Stimulated activated CD8-positive, alpha-beta memory T cell treated with anti-CD3 and anti-CD28 coated beads, Interleukin-15, amount 100 ng/mL, for 24 hours (primary cell): ENCODE data around the gene PDCD7.
"Not testable (repeated sequence)": the region's sequence is repeated elsewhere in the genome, so short reads cannot be mapped to it uniquely, and the experiment has no call there.

Experiments
- DNase-seq: peaks from one replicate; pipeline ENCODE4 v3.0.0-alpha.2; 2020; ENCODE audit warnings: low read depth

Gene PDCD7

DNA sequence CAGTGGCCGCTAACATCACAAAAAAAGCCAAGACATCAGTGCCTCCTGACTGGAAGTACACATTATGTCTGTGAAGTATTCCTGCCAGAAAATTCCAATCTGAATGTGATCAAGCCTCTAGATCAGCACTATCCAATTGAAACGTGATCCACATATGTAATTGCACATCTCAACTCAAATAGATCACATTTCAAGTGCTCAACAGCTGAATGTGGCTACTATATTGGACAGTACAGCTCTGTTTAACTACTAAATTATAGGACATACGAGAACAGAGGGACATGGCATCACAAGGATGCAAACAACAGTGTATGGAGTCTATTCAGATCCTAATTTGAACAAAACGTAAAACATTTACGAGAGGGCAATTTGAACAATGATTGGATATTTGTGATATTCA lies 18.1 kb downstream of the PDCD7 start:
- DNase-seq: no peak

DNA sequence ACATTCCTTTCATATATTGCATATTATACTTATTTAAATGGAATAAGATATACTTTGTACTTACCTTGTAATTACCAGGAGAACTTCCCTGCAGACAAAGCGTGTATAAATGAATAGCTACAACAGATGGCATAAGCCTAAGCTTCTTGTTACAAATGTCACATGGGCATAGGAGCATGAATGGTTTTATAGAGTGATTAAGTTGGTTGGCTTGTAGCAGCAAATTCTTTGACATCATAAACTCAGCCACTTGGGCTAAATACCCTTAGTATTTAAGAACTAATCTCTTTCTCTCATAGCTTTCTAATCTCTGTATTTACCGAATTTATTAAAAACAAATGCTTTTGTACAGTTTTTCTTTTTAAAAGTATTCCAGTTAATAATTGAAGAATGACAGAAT lies 18.5 kb downstream of the PDCD7 start, which contains the start of gene UBAP1L:
UBAP1L (minus strand) TSS at position 115 of the 400 bp plus-strand sequence. CDS start 8,985 bp downstream, outside the sequence.
- no peak for DNase-seq

DNA sequence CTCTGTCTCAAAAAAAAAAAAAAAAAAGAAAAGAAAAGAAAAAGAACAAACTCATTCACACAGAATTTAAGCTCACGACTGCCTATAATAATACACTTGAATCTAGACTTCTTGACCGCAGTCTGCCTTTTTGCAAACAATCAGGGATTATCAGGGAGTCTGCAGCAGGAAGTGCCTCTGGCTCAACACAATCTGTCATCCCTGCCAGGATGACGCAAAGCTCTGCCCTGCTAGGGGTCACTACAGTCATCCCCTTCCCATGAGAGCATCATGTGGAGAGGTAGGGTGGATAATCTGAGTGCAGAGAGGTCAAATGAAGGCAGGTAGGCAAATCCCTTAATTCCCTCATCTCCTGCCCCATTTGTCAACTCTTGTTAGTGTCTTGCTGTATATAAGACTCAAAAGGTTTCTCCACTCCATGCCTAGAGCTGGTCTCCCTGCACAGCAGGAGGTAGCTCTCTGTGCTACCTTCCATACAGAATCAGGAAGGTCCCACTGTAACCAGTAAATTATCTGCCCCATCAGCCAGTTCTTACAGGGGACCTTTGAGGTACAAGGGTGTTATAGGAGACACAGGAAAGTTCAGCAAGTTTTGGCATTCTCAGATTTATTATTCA lies 22.8 kb downstream of the PDCD7 start:
- no peak for DNase-seq

DNA sequence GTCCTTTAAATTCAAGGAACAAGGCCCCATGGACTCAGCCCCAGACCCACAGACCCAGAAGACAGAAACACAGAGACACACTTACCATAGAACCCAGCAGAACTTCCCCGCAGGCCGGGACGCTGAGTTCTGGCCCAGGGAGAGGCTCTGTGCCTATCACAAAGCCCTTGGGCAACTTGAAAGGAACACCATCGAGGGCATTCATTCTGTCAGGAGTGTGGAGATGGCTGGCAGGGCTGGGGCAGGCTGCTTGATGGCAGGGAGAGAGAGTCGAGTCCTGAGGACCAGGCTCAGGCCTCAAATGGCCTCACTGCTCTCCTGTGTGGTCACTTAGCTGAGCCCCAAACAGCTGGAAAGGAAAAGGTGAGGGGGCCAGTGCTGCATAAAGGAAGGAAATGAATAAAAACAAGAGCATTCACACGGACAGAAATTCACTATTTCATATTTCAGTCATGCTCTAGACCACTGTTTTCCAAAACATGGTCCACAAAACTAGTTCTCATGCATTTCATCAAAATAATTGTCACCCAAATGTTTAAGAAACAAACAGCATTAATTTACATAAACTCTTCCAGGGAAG lies 27.5 kb downstream of the PDCD7 start:
- no peak for DNase-seq

DNA sequence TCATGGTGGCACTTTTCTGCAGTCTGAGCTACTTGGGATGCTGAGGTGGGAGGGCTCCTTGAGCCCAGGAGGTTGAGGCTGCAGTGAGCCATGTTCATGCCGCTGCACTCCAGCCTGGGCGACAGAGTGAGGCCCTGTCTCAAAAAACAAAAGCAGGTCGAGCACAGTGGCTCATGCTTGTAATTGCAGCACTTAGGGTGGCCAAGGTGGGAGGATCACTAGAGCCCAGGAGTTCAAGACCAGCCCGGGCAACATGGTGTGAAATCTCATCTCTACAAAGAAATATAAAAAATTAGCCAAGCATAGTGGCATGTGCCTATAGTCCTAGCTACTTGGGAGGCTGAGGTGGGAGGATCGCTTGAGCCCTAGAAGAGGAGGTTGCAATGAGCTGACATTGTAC lies 28.6 kb downstream of the PDCD7 start:
- DNase-seq: no peak

DNA sequence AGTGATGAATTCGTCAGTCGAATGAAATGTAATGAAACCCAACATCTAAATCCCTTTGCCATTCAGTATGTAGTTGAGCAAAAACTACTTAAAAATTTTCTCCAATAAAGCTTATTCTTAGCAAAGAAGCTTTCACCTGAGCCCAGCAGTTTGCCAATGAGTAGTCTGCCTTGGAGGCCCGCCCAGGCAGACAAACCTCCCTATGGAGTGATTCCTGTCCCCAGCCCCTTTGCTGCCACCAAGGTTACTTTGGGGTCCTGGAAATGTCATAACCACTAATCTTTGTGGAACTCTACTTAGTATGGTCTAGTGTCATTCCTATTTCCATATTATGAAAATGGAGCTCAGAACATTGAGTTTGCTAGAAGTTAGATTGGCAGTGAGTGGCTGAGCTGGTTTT lies 30.7 kb downstream of the PDCD7 start:
- no peak for DNase-seq

DNA sequence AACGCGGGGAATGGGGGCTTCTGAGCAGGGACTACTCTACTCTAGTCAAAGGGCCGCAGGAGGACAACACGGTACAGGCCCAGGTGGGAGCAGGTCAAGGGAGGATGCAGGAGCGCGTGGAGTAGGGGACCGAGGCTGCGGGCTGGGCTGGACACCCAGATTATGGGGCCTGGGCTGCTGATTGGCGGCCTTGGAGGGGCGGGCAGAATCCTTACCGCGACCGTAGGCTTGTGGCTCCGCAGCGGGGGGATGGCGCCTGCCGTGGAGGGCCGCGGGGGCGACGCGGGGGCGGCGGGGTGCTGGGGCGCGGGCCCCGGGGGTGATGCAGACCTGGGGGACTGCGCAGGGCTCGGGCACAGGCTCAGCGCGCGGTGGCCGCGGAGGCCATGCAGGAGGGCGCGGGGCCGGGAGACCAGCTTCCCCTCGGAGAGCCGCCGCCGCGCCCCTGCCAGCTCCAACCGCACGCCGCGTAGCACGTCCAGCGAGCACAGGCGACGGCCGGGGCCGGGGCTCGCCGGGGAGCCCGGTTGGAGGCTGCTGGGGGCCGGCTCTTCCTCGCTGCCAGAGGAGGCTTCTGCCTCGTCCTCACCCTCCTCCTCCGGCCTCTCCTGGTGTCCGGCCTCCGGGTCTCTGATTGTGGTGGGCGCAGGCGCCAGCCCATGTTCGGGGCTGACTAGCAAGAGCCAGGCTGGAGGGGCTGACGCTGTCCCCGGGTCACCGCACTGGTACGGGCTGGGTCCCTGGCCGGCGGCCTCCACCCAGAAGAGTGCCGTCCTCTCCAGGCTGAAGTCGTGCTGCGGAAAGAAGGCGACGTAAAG lies 31.5 kb downstream of the PDCD7 start:
- no peak for DNase-seq

DNA sequence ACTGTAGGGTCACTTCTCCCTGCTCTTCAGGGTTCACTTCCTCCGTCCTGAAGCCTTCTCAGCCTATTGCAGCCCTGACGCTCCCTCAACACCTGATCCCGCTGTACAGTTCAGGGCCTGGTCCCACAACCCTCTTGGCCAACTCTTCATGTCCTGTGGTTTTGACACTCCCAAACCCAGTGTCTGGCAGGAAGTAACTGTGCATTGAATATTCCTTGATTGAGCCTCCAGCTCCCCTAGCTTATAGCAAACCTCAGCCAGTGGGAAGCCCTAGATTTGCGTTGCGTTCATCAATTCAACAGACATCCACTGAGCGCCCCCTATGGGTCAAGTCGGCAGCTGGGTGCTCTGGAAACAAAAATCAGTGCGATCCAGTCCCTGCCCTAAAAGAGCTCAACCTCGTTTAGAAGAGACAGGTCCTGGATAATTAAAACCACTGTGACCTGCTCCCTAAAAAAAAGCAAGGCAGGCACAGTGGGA lies 32.2 kb downstream of the PDCD7 start:
- DNase-seq: peak; percentile 20

DNA sequence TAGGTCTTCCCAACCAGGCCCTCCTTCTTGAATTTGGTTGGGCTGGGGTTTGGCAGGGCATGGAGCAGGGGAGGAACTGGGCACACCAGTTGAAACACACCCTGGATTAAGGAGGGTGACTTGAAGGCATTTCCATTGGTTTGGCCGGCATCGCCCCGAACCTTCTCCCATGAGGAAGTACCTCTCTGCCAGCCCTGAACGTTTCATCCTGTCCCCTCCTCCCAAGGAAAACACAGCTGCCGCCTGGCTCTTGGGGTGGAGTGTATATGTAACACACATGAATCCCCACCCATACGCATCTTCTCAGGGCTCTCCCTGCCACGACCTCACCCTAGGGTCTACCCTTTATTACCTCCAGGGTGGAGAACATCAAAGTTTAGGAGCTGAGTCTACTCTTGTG lies 33.2 kb downstream of the PDCD7 start:
- no peak for DNase-seq

DNA sequence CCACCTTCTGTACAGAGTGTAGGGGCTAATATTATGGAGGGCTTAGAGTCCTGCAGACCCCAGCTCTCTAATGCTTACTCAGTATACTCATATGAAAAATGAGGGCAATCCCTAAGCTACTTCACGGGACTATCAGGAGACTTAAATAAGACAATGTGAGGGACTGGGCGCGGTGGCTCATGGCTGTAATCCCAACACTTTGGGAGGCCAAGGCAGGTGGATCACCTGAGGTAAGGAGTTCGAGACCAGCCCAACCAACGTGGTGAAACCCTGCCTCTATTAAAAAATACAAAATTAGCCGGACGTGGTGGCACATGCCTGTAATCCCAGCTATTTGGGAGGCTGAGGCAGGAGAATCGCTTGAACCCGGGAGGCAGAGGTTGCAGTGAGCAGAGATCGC lies 33.8 kb downstream of the PDCD7 start:
- DNase-seq: not testable (repeated sequence)

DNA sequence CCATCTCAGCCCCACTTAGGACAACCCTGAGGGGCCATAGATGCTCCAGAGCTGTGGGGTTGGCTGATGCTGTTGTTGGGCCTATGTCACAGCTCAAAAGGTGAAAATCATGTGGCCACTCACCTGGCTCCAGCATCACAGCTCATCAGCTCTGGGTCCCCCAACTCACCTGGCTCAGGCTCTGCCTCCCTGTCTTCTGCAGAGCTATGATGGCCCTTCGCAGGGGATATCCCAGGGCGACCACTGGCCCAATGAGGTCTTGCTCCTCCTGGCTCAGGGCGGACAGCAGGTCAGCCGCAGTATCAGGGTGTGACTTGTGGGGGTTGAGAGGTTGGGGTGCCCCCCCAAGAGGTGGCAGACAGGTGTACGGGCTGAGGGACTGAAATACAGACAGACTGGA lies 34.3 kb downstream of the PDCD7 start:
- no peak for DNase-seq

DNA sequence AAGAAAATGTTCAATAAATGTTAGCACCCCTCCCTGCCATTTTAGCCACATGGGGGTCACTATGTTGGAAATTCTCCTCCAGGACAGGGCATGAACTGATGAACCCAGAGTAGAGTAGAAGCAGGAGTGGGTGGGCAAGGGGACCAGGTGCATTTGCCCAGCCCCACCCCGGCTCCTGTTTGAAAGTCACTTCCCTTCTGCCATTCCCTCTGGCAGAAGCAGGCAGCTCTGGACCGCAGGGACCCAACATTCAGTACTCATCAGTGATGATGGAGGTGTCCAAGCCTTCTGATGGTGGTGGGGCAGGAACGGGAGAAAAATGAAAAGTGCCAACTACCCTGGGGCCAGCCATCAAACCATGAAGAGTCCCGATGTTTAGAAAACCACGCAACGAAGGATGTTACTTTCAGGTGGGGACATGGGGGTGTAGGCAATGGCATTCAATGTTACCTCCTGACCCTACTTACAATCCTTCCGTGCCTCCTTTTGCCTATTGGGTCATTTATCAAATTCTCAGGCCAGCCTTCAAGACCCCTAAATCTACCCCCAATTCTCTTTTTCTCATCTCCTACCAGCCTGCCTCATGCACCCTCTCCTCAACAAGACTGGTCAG lies 35.9 kb downstream of the PDCD7 start:
- DNase-seq: no peak

DNA sequence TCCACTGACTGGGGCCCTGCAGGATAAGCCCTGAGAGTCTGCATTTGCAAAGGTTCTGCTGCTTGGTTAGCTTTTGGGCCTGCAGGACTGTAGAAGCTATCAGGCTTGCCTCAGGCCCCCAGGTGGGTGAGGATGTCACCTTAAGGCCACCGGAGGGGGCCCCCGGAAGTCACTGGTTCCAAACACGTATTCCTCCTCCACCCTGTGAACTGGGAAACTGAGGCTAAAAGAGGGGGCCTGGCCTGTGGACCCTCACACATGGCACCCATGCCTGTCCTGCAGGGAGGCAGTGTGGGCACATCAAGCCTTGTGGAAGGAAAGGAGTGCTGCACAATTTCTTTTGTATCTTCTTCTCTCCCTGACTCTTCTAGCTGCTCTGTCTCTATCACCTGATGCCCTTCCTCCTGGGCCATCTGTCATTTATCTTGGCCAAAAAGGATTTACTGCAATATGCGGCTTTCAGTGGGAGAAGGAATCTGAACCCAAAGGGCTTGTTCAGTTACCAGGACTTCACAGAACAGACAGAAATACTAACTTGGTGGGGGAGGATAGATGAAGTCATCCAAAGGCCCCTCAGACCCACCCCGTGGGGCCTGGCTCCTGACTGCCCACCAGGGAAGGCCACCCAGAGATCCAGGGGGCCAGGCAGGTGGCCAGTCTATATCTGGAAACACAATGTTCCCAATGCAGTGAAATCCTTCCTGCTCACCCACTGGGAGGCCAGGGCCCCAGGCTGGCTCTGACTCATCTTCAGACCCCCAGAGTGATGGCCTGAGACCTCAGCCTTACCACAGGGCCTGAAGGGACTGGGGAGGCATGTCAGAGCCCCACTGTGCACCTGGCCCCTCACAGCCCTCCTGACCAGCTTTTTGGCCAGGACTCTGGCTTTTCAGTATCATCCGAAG lies 36.9 kb downstream of the PDCD7 start:
- no peak for DNase-seq

DNA sequence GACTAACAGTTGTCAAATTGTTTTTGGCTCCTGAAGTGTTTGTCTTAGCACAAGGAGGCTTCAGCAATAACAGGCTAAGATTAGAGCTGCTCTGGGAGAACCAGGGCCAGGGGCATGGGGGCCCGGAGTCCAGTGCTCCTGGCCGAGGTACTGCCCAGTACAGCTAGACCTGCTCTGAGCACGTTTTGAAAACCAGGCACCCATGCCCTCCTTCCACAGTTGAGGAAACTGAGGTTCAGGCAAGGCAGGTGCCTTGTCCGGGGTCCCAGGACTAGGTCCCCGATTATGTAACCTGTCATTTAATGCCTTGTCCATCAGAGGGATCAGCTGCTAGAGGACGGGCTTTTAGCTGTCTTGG lies 37.9 kb downstream of the PDCD7 start:
- DNase-seq: no peak

DNA sequence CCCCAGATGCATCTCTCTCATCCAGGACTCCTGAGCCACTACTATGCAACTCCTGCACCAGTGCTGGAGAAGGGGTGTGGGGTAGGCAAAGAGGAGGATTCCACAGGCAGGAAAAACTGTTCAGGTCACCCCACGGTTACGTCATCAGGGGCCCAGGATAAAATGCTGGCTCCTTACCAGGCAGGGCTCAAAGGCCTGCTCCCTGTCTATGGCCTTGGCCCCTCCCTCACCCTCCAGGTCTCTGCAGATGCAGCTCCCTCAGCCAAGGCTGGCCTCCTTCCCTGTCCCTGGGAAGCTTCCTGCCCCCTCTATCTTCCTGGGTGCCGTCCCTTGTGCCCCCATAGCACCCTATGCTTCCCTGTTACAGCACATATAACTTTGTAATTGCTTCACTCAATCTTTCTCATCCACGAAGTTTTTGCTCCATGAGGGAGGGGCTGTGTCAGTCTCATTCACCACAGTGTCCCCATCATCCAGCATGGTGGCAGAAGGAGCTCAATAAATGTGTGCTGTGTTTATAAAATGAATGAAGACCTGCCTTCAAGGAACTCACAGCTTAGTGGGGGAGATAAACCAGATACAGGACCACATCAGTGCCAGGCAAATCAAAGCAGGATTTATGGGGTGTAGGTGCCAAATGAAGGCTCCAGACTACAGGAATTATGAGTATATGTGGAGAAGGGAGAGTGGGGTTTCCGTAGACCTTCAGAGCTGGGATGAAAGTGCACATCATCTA lies 38.4 kb downstream of the PDCD7 start:
- no peak for DNase-seq

DNA sequence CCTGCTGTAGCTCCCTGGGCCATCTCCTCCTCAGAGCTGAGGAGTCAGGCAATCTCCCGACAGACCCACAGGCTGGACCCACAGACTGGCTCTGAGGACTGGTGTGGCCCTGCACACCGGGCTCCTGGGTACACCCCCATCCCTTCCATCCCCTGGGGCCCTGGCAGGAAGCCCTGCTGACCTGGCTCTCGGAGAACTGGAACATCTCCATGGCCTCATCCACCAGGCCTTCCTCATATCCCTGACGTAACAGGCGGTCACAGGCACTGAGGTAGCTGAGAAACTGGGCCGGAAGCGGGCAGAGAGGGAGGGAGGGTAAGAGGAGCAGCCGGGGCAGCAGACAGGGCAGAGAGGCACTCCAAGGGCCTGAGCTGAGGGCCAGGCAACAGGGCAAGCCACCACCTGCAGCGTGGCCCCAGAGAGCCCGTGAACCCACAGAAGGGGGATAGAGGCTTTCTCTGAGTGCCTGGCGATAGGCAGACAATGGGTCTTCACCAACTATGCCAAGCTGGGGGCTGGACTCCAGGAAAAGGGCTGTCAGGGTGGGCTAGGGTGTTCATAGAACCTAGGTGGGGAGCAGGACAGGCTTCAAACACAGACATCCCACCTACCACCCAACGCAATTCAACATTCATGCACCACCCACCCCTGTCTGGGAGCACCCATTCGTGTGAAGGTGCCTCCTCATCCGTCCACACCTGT lies 39.2 kb downstream of the PDCD7 start:
- no peak for DNase-seq

DNA sequence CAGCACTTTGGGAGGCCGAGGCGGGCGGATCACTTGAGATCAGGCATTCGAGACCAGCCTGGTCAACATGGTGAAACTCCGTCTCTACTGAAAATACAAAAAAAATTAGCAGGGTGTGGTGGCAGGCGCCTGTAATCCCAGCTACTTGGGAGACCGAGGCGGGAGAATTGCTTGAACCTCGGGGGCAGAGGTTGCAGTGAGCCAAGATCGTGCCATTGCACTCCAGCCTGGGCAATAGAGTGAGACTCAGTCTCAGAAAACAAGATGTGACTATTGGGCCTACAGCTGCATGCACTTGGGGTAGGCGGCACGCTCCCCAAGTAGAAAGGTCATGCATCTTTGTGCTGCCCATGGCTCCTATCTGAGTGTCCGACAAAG lies 39.8 kb downstream of the PDCD7 start:
- not testable (repeated sequence) for DNase-seq

DNA sequence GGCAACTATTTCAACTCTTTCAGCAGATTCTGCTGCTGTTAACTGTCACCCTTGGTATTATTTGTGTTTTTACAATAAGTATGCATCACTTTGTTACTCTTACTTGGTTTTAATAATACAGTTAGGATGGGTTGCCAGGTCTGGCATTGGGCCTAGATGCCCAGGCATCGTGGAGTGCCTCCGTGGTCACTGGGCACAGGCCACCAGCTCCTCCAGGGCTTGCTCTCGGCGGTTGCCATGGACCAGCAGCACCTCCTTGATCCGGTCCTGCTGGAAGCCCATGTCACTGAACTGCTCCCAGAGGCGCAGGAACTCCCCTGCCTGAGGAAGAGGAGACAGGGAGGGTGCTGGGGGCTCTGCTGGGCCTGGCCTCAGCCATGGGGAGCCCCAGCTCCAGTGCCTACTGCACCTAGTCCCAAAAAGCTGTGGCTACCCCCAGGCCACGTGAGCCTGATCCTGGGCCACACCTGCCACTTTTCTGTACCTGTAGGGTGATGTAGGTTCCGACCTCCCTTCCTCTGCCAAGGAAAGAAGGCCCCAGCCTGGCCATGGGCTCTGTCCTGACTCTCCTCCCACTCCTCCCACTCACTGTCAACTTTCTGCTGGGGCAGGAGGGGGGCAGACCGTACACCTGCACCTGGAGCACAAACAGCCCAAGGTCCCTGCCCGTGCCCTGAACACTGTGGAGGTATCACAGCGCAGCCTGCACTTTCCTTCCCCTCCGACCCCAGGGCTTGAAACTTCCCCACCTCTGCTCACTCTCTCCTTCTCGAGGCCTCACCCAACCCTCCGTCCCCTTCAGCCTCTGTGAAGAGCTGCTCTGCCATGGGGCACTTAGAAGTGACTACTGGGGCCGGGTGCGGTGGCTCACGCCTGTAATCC lies 40.5 kb downstream of the PDCD7 start:
- DNase-seq: no peak
